MCF 10A (cell line): ENCODE data around the gene CHST15. TPM values are rescaled to one million over a fixed set of nuclear protein-coding genes. Genes with fewer than 3 reads are reported as not detected.

ENCODE experiments used
- BruUV-seq: library from RNA; stranded (reverse); fragments of 400-500 nt; replicated peaks from 2 replicates; lab custom pipeline; 2021; lab: Mats Ljungman, UMichigan
- CTCF ChIA-PET: fragments of 300-600 bp; sonication (Branson Sonifier 250); formaldehyde crosslinking; extraction: SDS; loops from one replicate; lab custom pipeline; 2021; ENCODE audit warnings: antibody characterized with exemption, inconsistent platforms; lab: Yijun Ruan, JAX
- POLR2A ChIA-PET: fragments of 300-600, 350-650 bp; sonication (Branson Sonifier 250); formaldehyde crosslinking; extraction: SDS; loops from one replicate; lab custom pipeline; 2020; ENCODE audit warnings: antibody characterized with exemption, inconsistent platforms; lab: Yijun Ruan, JAX
- DNase-seq: peaks from one replicate; pipeline ENCODE4 v3.0.0-alpha.2; 2018; ENCODE audit not compliant: unreplicated experiment
- H3K27ac Mint-ChIP-seq: one replicate; pipeline ENCODE4 v1.8.0; 2022; ENCODE audit warnings: mild to moderate bottlenecking, low read depth, mixed read lengths; ENCODE audit not compliant: unreplicated experiment
- H3K27me3 Mint-ChIP-seq: one replicate; pipeline ENCODE4 v1.8.0; 2022; ENCODE audit warnings: mixed read lengths; ENCODE audit not compliant: insufficient read depth, unreplicated experiment
- H3K36me3 Mint-ChIP-seq: one replicate; pipeline ENCODE4 v1.8.0; 2022; ENCODE audit warnings: mild to moderate bottlenecking, moderate library complexity, mixed read lengths; ENCODE audit not compliant: insufficient read depth, unreplicated experiment
- H3K4me1 Mint-ChIP-seq: one replicate; pipeline ENCODE4 v1.8.0; 2022; ENCODE audit warnings: mixed read lengths; ENCODE audit not compliant: insufficient read depth, unreplicated experiment
- H3K4me3 Mint-ChIP-seq: one replicate; pipeline ENCODE4 v1.8.0; 2022; ENCODE audit warnings: mild to moderate bottlenecking, moderate library complexity, mixed read lengths; ENCODE audit not compliant: unreplicated experiment
- H3K9me3 Mint-ChIP-seq: one replicate; pipeline ENCODE4 v1.8.0; 2022; ENCODE audit warnings: mixed read lengths; ENCODE audit not compliant: unreplicated experiment
- CTCF ChIP-seq: fragments of 200-600 bp; IDR thresholded peaks from one replicate; pipeline ENCODE4 v1.8.0; 2022; ENCODE audit warnings: antibody characterized with exemption, mild to moderate bottlenecking; ENCODE audit not compliant: unreplicated experiment
- intact Hi-C: fragments of 100-400 bp; cut with micrococcal nuclease; formaldehyde crosslinking; loops from 2 replicates; pipeline ENCODE4 v1.14.1; 2022
- total RNA-seq: library from RNA; stranded (reverse); gene quantifications from 2 replicates; pipeline ENCODE4 v1.2.3, GENCODE V29; 2022

Gene CHST15
- total RNA-seq, 1 experiment from 2014 or later, result 32.8 TPM

GRCh38 chr10:124042656-124043309 is 50.6 kb downstream of the CHST15 start:
- intact Hi-C loops, result no loop called here
- H3K4me1 Mint-ChIP-seq, result peaks cover 6% of the 10 kb centered on the region
- H3K9me3 Mint-ChIP-seq, result no peaks in the 10 kb centered on the region
- H3K27me3 Mint-ChIP-seq, result no peaks in the 10 kb centered on the region
- CTCF ChIA-PET, result interaction anchor here (0.5 to 1.6 kb wide), 6 partner anchors 47 to 785 kb away, joined by 3 to 4 read pairs (median 3); no protein-coding TSS in a partner anchor
- peaks cover 51% of the 10 kb centered on the region for H3K36me3 Mint-ChIP-seq
- BruUV-seq, result no TSS peak
- no peak for DNase-seq
- H3K4me3 Mint-ChIP-seq, result no peak overlapping the region
- no peak overlapping the region for H3K27ac Mint-ChIP-seq
- POLR2A ChIA-PET, result interaction anchor here (1.2 to 1.8 kb wide), 3 partner anchors 40 to 63 kb away, joined by 4 to 9 read pairs (median 4); no protein-coding TSS in a partner anchor
- TF ChIP-seq CTCF, result no peak

- POLR2A ChIA-PET, result no interaction called here
- intact Hi-C loops, result no loop called here
Observed at GRCh38 chr10:124041675-124042445, 51.5 kb downstream of the CHST15 start.

GRCh38 chr10:124040451-124041188 is 52.8 kb downstream of the CHST15 start:
- Mint-ChIP-seq H3K27me3 (no peaks in the 10 kb centered on the region), H3K27ac (no peak overlapping the region), H3K4me3 (no peak overlapping the region), H3K36me3 (peaks cover 57% of the 10 kb centered on the region), H3K4me1 (peaks cover 10% of the 10 kb centered on the region), H3K9me3 (no peaks in the 10 kb centered on the region)
- intact Hi-C loops, result no loop called here
- no peak for TF ChIP-seq CTCF
- BruUV-seq, result no TSS peak
- POLR2A ChIA-PET, result no interaction called here
- DNase-seq, result no peak
- CTCF ChIA-PET, result interaction anchor here (0.6 to 1.5 kb wide), 2 partner anchors 85 to 348 kb away, joined by 3 read pairs; no protein-coding TSS in a partner anchor

More at GRCh38 chr10:124041675-124042445, 51.5 kb downstream of the CHST15 start:
- BruUV-seq, result no TSS peak
- Mint-ChIP-seq H3K27me3 (no peaks in the 10 kb centered on the region), H3K4me3 (no peak overlapping the region), H3K4me1 (peaks cover 6% of the 10 kb centered on the region), H3K27ac (peak overlapping the region; percentile 46), H3K36me3 (peaks cover 52% of the 10 kb centered on the region), H3K9me3 (no peaks in the 10 kb centered on the region)
- no peak for DNase-seq
- no peak for TF ChIP-seq CTCF
- CTCF ChIA-PET, result interaction anchor here (1.0 kb wide), 1 partner anchor 46 kb away, joined by 3 read pairs; no protein-coding TSS in a partner anchor
